ENCODE data around the gene PACSIN1. TPM values are rescaled to one million over a fixed set of nuclear protein-coding genes. Genes with fewer than 3 reads are reported as not detected.
A peak's percentile ranks its signal among the peaks of the same experiment; 100 is the strongest.

Gene PACSIN1
- total and polyA plus RNA-seq, 2 donors (not counting 3 experiments of a cell fraction or from before 2014, with no cell fraction given), result 0.03 TPM; not detected in 1

GRCh38 chr6:34460796-34461507 is 4.9 kb upstream of the PACSIN1 start:
- BruUV-seq (replicated peaks), result no TSS peak
- no peak for TF ChIP-seq EZH2 (IDR thresholded peaks at IDR 0.05; ENCODE audit: borderline replicate concordance, low read depth, low read length, severe bottlenecking)
- no peak for TF ChIP-seq FOS (IDR thresholded peaks at IDR 0.05; ENCODE audit: borderline replicate concordance, insufficient read depth, low read length)
- no peak for TF ChIP-seq MYC (IDR thresholded peaks at IDR 0.05; ENCODE audit: low read depth, low read length)
- no peak for TF ChIP-seq POLR2A (IDR thresholded peaks at IDR 0.05; ENCODE audit: low read depth, low read length)
- TF ChIP-seq GATA2 (IDR thresholded peaks at IDR 0.05; ENCODE audit: insufficient read depth, insufficient read length, low read depth, low read length), result no peak
- TF ChIP-seq MAX (IDR thresholded peaks at IDR 0.05; ENCODE audit: insufficient read depth, insufficient read length), result no peak
- TF ChIP-seq CTCF (IDR thresholded peaks at IDR 0.05; ENCODE audit: extremely low read depth in 1 of 2, insufficient read depth in 1 of 2, low read depth in 1 of 2, low read length in 2 of 2), result no peak
- TF ChIP-seq POLR2AphosphoS5 (IDR thresholded peaks at IDR 0.05; ENCODE audit: insufficient read depth, low read depth, low read length), result no peak
- TF ChIP-seq JUN (IDR thresholded peaks at IDR 0.05; ENCODE audit: borderline replicate concordance, insufficient read depth, insufficient read length, low read depth), result no peak
- Histone ChIP-seq H3K4me3 (replicated peaks in 1 of 3; ENCODE audit: insufficient read depth in 1 of 3, low read depth in 1 of 3, low read length in 3 of 3) (no peak overlapping the region), H3K27me3 (ENCODE audit: control insufficient read depth in 2 of 2, insufficient read depth in 2 of 2, low read length in 2 of 2) (peaks cover under 1 to 14% of the 10 kb centered on the region in 2 experiments), H4K20me1 (replicated peaks; ENCODE audit: control insufficient read depth, extremely low read depth, insufficient read depth, low read length) (no peaks in the 10 kb centered on the region), H3K4me2 (ENCODE audit: insufficient read depth, low read length) (no peak overlapping the region), H3K79me2 (ENCODE audit: control insufficient read depth, insufficient read depth, low read length) (no peaks in the 10 kb centered on the region), H3K4me1 (ENCODE audit: control insufficient read depth, extremely low read depth, insufficient read depth, low read length) (no peaks in the 10 kb centered on the region), H2AFZ (ENCODE audit: low read depth, low read length) (no peak overlapping the region), H3K9ac (replicated peaks; ENCODE audit: extremely low read depth, insufficient read depth, low read length) (no peak overlapping the region), H3K27ac (ENCODE audit: insufficient read depth, low read depth, low read length) (no peak overlapping the region), H3K9me3 (replicated peaks; ENCODE audit: control insufficient read depth, insufficient read depth, low read length) (no peaks in the 10 kb centered on the region), H3K36me3 (ENCODE audit: control insufficient read depth in 2 of 2, extremely low read depth in 1 of 2, insufficient read depth in 2 of 2, low read length in 2 of 2) (no peaks in the 10 kb centered on the region), H3K9me1 (replicated peaks; ENCODE audit: control insufficient read depth, extremely low read depth, insufficient read depth, low read length) (no peaks in the 10 kb centered on the region)
- POLR2A ChIA-PET, result no interaction called here
- DNase-seq (ENCODE audit: low read depth, low spot score) (peak; percentile 6), FAIRE-seq (no peak)
- CTCF ChIA-PET, result interaction anchor here (0.9 to 5.8 kb wide), 33 partner anchors 8 to 779 kb away, joined by 3 to 114 read pairs (median 7); partner anchors contain the start of gene SNRPC
- intact Hi-C loops (cut with micrococcal nuclease) (loop anchor here (1.0 kb wide), 1 partner anchor 148 kb away; no protein-coding TSS in a partner anchor), dilution Hi-C loops (cut with MboI; ENCODE audit: extremely low pct_ligation_motif_present, low sequenced_read_pairs) (no loop called here)

Measured in endothelial cell of umbilical vein (primary cell).